AG09319 (cell line): Measurements from ENCODE around the gene FAM131A.
"Not testable (repeated sequence)": the region's sequence is repeated elsewhere in the genome, so short reads cannot be mapped to it uniquely, and the experiment has no call there.

ENCODE experiments used
- DNase-seq: peaks from one replicate; pipeline ENCODE4 v3.0.0-alpha.2; 2010; ENCODE audit warnings: low read depth; ENCODE audit errors: extremely low read depth
- CTCF ChIP-seq: IDR thresholded peaks from 2 replicates; pipeline ENCODE4 v1.5.1; 2011; ENCODE audit warnings: low read depth, mild to moderate bottlenecking, inconsistent platforms, low read length, moderate library complexity

The FAM131A gene

GRCh38 chr3:184335661-184336546 is 1.5 kb upstream of the FAM131A start:
- TF ChIP-seq CTCF: no peak
- no peak for DNase-seq

- no peak for TF ChIP-seq CTCF
- DNase-seq: no peak
Observed at GRCh38 chr3:184336547-184337398, 627 bp upstream of the FAM131A start.

GRCh38 chr3:184337981-184338380 is 581 bp downstream of the FAM131A start:
- no peak for TF ChIP-seq CTCF
- no peak for DNase-seq

GRCh38 chr3:184338511-184338945 is 1.1 kb downstream of the FAM131A start:
- TF ChIP-seq CTCF: no peak; the same call in 1 of the 2 replicates
- DNase-seq: no peak

GRCh38 chr3:184339001-184339400 is 1.6 kb downstream of the FAM131A start:
- TF ChIP-seq CTCF: no peak
- no peak for DNase-seq

GRCh38 chr3:184339451-184340135 is 2.2 kb downstream of the FAM131A start:
- DNase-seq: not testable (repeated sequence)

GRCh38 chr3:184341925-184342324 is 4.5 kb downstream of the FAM131A start:
- DNase-seq: no peak
- TF ChIP-seq CTCF: no peak
